ENCODE results near the gene MRPL42. TPM values are rescaled to one million over a fixed set of nuclear protein-coding genes. Genes with fewer than 3 reads are reported as not detected.

Gene MRPL42
- total RNA-seq, 2 experiments from 2014 or later: 57.2 to 58.0 TPM

Other genes starting within 250 kb of the MRPL42 start
- 10 to 100 TPM; 44.2 to 47.3 TPM for gene NUDT4, start 89.6 kb upstream of the MRPL42 start, total RNA-seq
- 100 to 1,000 TPM; 159 to 170 TPM for gene UBE2N, start 25.6 kb upstream of the MRPL42 start, total RNA-seq
- 10 to 100 TPM; 44.3 to 47.3 TPM for gene SOCS2, start 105.2 kb downstream of the MRPL42 start, total RNA-seq
- 10 to 100 TPM; 12.7 to 14.1 TPM for gene CRADD, start 209.9 kb downstream of the MRPL42 start, total RNA-seq